ENCODE measurements around the gene EHBP1. TPM values are rescaled to one million over a fixed set of nuclear protein-coding genes. Genes with fewer than 3 reads are reported as not detected.
A peak's percentile ranks its signal among the peaks of the same experiment; 100 is the strongest.

Gene EHBP1
- total RNA-seq, 2 donors from 2014 or later: 34.6 to 49.8 TPM

GRCh38 chr2:62741954-62742722 lies 36.6 kb downstream of the EHBP1 start:
- Histone ChIP-seq H3K4me3 (ENCODE audit: low read length) (no peak overlapping the region), H3K4me1 (ENCODE audit: control insufficient read depth, insufficient read depth, low read length) (no peaks in the 10 kb centered on the region), H3K27me3 (ENCODE audit: control insufficient read depth, insufficient read depth, low read length, poor library complexity, severe bottlenecking) (no peaks in the 10 kb centered on the region), H3K27ac (ENCODE audit: low read depth, low read length) (no peak overlapping the region), H3K36me3 (ENCODE audit: control insufficient read depth, insufficient read depth, low read length) (no peaks in the 10 kb centered on the region), H3K9me3 (ENCODE audit: control insufficient read depth, low read length) (no peaks in the 10 kb centered on the region), H3K9ac (ENCODE audit: extremely low read depth, low read length, poor library complexity, severe bottlenecking) (no peak overlapping the region)
- Mint-ChIP-seq H3K9me3 (no peaks in the 10 kb centered on the region), H3K27ac (peak overlapping the region; percentile 16), H3K4me3 (no peak overlapping the region), H3K4me1 (peaks cover 3% of the 10 kb centered on the region), H3K36me3 (ENCODE audit: low read depth) (no peaks in the 10 kb centered on the region), H3K27me3 (ENCODE audit: insufficient read depth) (no peaks in the 10 kb centered on the region)
- WGBS, 2 experiments (ENCODE audit: insufficient coverage in 1 of 2, insufficient read length in 1 of 2): 100% methylated on average over 1 of the region's 1 CpG; no CpG with 5 or more reads in 1 of the 2 experiments
- TF ChIP-seq CTCF (conservative IDR thresholded peaks at IDR 0.05): no peak
- no peak for DNase-seq

GRCh38 chr2:62743506-62743905 lies 38.0 kb downstream of the EHBP1 start:
- no peak overlapping the region for H3K4me3 Mint-ChIP-seq
- no peaks in the 10 kb centered on the region for H3K36me3 ChIP-seq (ENCODE audit: control insufficient read depth, insufficient read depth, low read length)

GRCh38 chr2:62744603-62745002 lies 39.1 kb downstream of the EHBP1 start:
- no peaks in the 10 kb centered on the region for H3K27me3 Mint-ChIP-seq (ENCODE audit: insufficient read depth)
- Histone ChIP-seq H3K27ac (ENCODE audit: low read depth, low read length) (no peak overlapping the region), H3K4me1 (ENCODE audit: control insufficient read depth, insufficient read depth, low read length) (no peaks in the 10 kb centered on the region), H3K9ac (ENCODE audit: extremely low read depth, low read length, poor library complexity, severe bottlenecking) (no peak overlapping the region), H3K4me3 (ENCODE audit: low read length) (no peak overlapping the region), H3K9me3 (ENCODE audit: control insufficient read depth, low read length) (no peaks in the 10 kb centered on the region), H3K36me3 (ENCODE audit: control insufficient read depth, insufficient read depth, low read length) (no peaks in the 10 kb centered on the region), H3K27me3 (ENCODE audit: control insufficient read depth, insufficient read depth, low read length, poor library complexity, severe bottlenecking) (no peaks in the 10 kb centered on the region)
- H3K9me3 Mint-ChIP-seq: peaks cover under 1% of the 10 kb centered on the region
- no peak for TF ChIP-seq CTCF (conservative IDR thresholded peaks at IDR 0.05)
- peaks cover 8% of the 10 kb centered on the region for H3K36me3 Mint-ChIP-seq (ENCODE audit: low read depth)
- H3K4me3 Mint-ChIP-seq: no peak overlapping the region
- 83 to 92% methylated on average over 2 to 3 of the region's 3 CpGs for WGBS, 2 experiments (ENCODE audit: insufficient coverage in 1 of 2, insufficient read length in 1 of 2)
- H3K4me1 Mint-ChIP-seq: no peaks in the 10 kb centered on the region
- no peak for DNase-seq
- no peak overlapping the region for H3K27ac Mint-ChIP-seq

More at GRCh38 chr2:62743506-62743905, 38.0 kb downstream of the EHBP1 start:
- 81% methylated on average over 2 of the region's 2 CpGs; no CpG with 5 or more reads in 1 of the 2 experiments for WGBS, 2 experiments (ENCODE audit: insufficient coverage in 1 of 2, insufficient read length in 1 of 2)
- H3K27ac Mint-ChIP-seq: no peak overlapping the region
- H3K27me3 ChIP-seq (ENCODE audit: control insufficient read depth, insufficient read depth, low read length, poor library complexity, severe bottlenecking): no peaks in the 10 kb centered on the region
- no peak overlapping the region for H3K9ac ChIP-seq (ENCODE audit: extremely low read depth, low read length, poor library complexity, severe bottlenecking)
- no peaks in the 10 kb centered on the region for H3K4me1 ChIP-seq (ENCODE audit: control insufficient read depth, insufficient read depth, low read length)
- no peaks in the 10 kb centered on the region for H3K9me3 Mint-ChIP-seq
- TF ChIP-seq CTCF (conservative IDR thresholded peaks at IDR 0.05): no peak
- H3K36me3 Mint-ChIP-seq (ENCODE audit: low read depth): peaks cover 5% of the 10 kb centered on the region
- H3K27ac ChIP-seq (ENCODE audit: low read depth, low read length): no peak overlapping the region
- H3K9me3 ChIP-seq (ENCODE audit: control insufficient read depth, low read length): no peaks in the 10 kb centered on the region
- no peaks in the 10 kb centered on the region for H3K4me1 Mint-ChIP-seq
- no peak overlapping the region for H3K4me3 ChIP-seq (ENCODE audit: low read length)
- DNase-seq: no peak
- no peaks in the 10 kb centered on the region for H3K27me3 Mint-ChIP-seq (ENCODE audit: insufficient read depth)

All from endodermal cell (in vitro differentiated cells).